Heart right ventricle (tissue), 16 donors: ENCODE data around the gene RXRA. TPM values are rescaled to one million over a fixed set of nuclear protein-coding genes. Genes with fewer than 3 reads are reported as not detected.

Experiments
- ATAC-seq, 8 donors: fragments of 200-7000 bp; cut with Tn5 transposase; one replicate each; pipeline ENCODE4 v1.9.1; 2020; ENCODE audit warnings: mild to moderate bottlenecking in 8 of 8, moderate library complexity in 8 of 8, moderate number of reproducible peaks in 1 of 8
- DNase-seq, 2 donors: peaks; one replicate each; pipeline ENCODE4 v3.0.0-alpha.2; 2020
- H3K27ac ChIP-seq, 10 donors: fragments of 200-600 bp; sonication (generic) in 2 of 10; one replicate each; pipeline versions ENCODE4 v1.5.0 to v1.8.0; 2020 to 2022; ENCODE audit warnings: mild to moderate bottlenecking in 3 of 10
- H3K27me3 ChIP-seq, 7 donors: fragments of 200-600 bp; one replicate each; pipeline ENCODE4 v1.8.0; 2021 to 2022; ENCODE audit warnings: mild to moderate bottlenecking in 2 of 7
- H3K36me3 ChIP-seq, 9 donors: fragments of 200-600 bp; sonication (generic) in 1 of 9; one replicate each; pipeline versions ENCODE4 v1.5.0 to v1.8.0; 2020 to 2022; ENCODE audit warnings: mild to moderate bottlenecking in 2 of 9
- H3K4me1 ChIP-seq, 9 donors: fragments of 200-600 bp; sonication (generic) in 1 of 9; one replicate each; pipeline versions ENCODE4 v1.5.0 to v1.8.0; 2020 to 2022; ENCODE audit warnings: mild to moderate bottlenecking in 4 of 9
- H3K4me3 ChIP-seq, 10 donors: fragments of 200-600 bp; sonication (generic) in 2 of 10; one replicate each; pipeline versions ENCODE4 v1.5.0 to v1.8.0; 2020 to 2022; ENCODE audit warnings: mild to moderate bottlenecking in 7 of 10, moderate library complexity in 2 of 10
- H3K9me3 ChIP-seq, 11 donors: fragments of 200-600 bp in 10 of 11; sonication (generic) in 2 of 11; one replicate each; pipeline versions ENCODE4 v1.5.0 to v1.8.0; 2013 to 2022; ENCODE audit warnings: mild to moderate bottlenecking in 2 of 11, control low read depth in 1 of 11, moderate library complexity in 1 of 11
- CTCF ChIP-seq, 9 donors: fragments of 200-600 bp; sonication (generic) in 2 of 9; IDR thresholded peaks; one replicate each; pipeline versions ENCODE4 v1.5.0 to v1.8.0; 2021 to 2022; ENCODE audit warnings: antibody characterized with exemption in 9 of 9, mild to moderate bottlenecking in 5 of 9, moderate library complexity in 1 of 9
- WGBS, 2 donors: extraction: QIAGEN DNeasy Blood & Tissue Kit; methylation state at CpG; one replicate each; pipeline ENCODE4 v1.1.7; 2013; ENCODE audit warnings: inconsistent platforms in 1 of 2; 5-methylcytosine and 5-hydroxymethylcytosine counted together
- intact Hi-C, 10 donors: fragments of 100-400 bp; cut with DNase I; formaldehyde crosslinking; loops; one replicate each; pipeline versions ENCODE4 v1.11.1 to v1.14.2; 2022
- polyA plus RNA-seq, 2 donors: library from polyadenylated mRNA; stranded (reverse); fragments of 200-250 nt; gene quantifications; one replicate each; pipeline ENCODE4 v1.2.3, GENCODE V29; 2013
- total RNA-seq, 10 donors: library from RNA; stranded (reverse); fragmentation: NEBNext Ultra II Directional in 3 of 10; extraction: Animal tissue kit (Norgen Biotek cat#: 25700) in 3 of 10; gene quantifications; one replicate each; pipeline versions ENCODE4 v1.2.1 to v1.2.4, GENCODE V29; 2021 to 2023
- donor health status: Arrhythmogenic right ventricular cardiomyopathy.
- donor health status: ischemic (EF 13 %, LVEDD 7.1; RV severe dilation, severe dysfunction).
- donor health status: healthy with polysubstance abuse.
- donor health status: DM: no; HTN: yes; CAD: no.
- donor health status: DM: no; HTN: no; CAD: no.
- donor health status: ischemic (EF 25% LVEDD 6.9; RV normal size, moderate dysfunction).
- donor health status: ischemic (EF 25% LVEDD 5.7; RV mildly dilated, moderate dysfunction).
- donor health status: healthy.
- donor health status: DM: yes; HTN: yes; CAD: no.
- donor health status: Ischemic cardiomyopathy.
- donor health status: ischemic (EF 35%, LVEDD 5.7; RV mildly dilated, moderate dysfunction).
- donor health status: nonischemic (EF 11% LVEDD 7.7; RV severe dilation, severe dysfunction).
- donor health status: DM: yes; HTN: yes; CAD: no.
- donor health status: PGD.
- donor health status: ischemic (EF 29% LVEDD 5.4; RV normal size, mild dysfunction).
- donor health status: nonischemic (EF 23%, LVEDD 6.1; RV moderate dilation, normal function).

Gene RXRA
- total and polyA plus RNA-seq, 12 donors, result 22.6 to 92.3 (median 42.0) TPM

GRCh38 chr9:134287591-134288491, 38.4 kb upstream of the RXRA start:
- TF ChIP-seq CTCF (IDR thresholded peaks at IDR 0.05), result no peak
- Histone ChIP-seq H3K27ac (no peak overlapping the region), H3K9me3 (no peaks in the 10 kb centered on the region), H3K36me3 (no peaks in the 10 kb centered on the region), H3K4me3 (no peak overlapping the region), H3K27me3 (peaks cover 0 to 14% (median 0%) of the 10 kb centered on the region in 7 donors), H3K4me1 (peaks cover 6 to 21% (median 10%) of the 10 kb centered on the region in 9 donors)
- ATAC-seq, result no peak
- WGBS, 2 donors, result 78 to 80% methylated on average over 35 of the region's 35 CpGs
- peak in 1 of 2 donors; percentile 5 for DNase-seq
- intact Hi-C loops, result loop anchor here in 2 of 10 donors (10.0 kb wide), 1 partner anchor 113 kb away; no protein-coding TSS in a partner anchor

- Histone ChIP-seq H3K27ac (no peak overlapping the region), H3K4me1 (peaks cover 2 to 21% (median 11%) of the 10 kb centered on the region in 9 donors), H3K4me3 (no peak overlapping the region), H3K27me3 (peaks cover 0 to 14% (median 0%) of the 10 kb centered on the region in 7 donors), H3K9me3 (no peaks in the 10 kb centered on the region), H3K36me3 (no peaks in the 10 kb centered on the region)
- no peak for TF ChIP-seq CTCF (IDR thresholded peaks at IDR 0.05)
- WGBS, 2 donors, result 97 to 98% methylated on average over 10 of the region's 10 CpGs
- intact Hi-C loops, result loop anchor here in 2 of 10 donors (10.0 kb wide), 1 partner anchor 114 kb away; no protein-coding TSS in a partner anchor
- DNase-seq (peak in 1 of 2 donors; percentile 2), ATAC-seq (no peak)
Measured at GRCh38 chr9:134288746-134289145, 37.5 kb upstream of the RXRA start.

GRCh38 chr9:134289241-134289875, 36.9 kb upstream of the RXRA start:
- H3K4me3 ChIP-seq, result no peak overlapping the region
- ATAC-seq (no peak), DNase-seq (peak in 1 of 2 donors; percentile 5)
- no peaks in the 10 kb centered on the region for H3K9me3 ChIP-seq
- no peak overlapping the region for H3K27ac ChIP-seq
- no peaks in the 10 kb centered on the region for H3K36me3 ChIP-seq
- H3K4me1 ChIP-seq, result peaks cover 4 to 21% (median 13%) of the 10 kb centered on the region in 9 donors
- intact Hi-C loops, result loop anchor here in 2 of 10 donors (10.0 kb wide), 1 partner anchor 115 kb away; no protein-coding TSS in a partner anchor
- 81 to 86% methylated on average over 12 of the region's 12 CpGs for WGBS, 2 donors
- H3K27me3 ChIP-seq, result peaks cover 0 to 16% (median 0%) of the 10 kb centered on the region in 7 donors
- TF ChIP-seq CTCF (IDR thresholded peaks at IDR 0.05), result no peak
